SK-N-MC (cell line): Measurements from ENCODE around the gene CABP4.

Source experiments
- DNase-seq: peaks from one replicate; pipeline ENCODE4 v3.0.0-alpha.2; 2011; ENCODE audit warnings: low read depth, low spot score
- H3K27ac ChIP-seq: fragments of 200-600 bp; sonication (generic); 2 replicates; pipeline ENCODE4 v1.5.1; 2016; ENCODE audit warnings: mixed run types
- H3K36me3 ChIP-seq: fragments of 200-600 bp; sonication (generic); 2 replicates; pipeline ENCODE4 v1.6.1; 2017; ENCODE audit warnings: antibody characterized with exemption, low read length, mixed read lengths; ENCODE audit not compliant: insufficient read depth
- H3K4me3 ChIP-seq: fragments of 200-600 bp; sonication (generic); 2 replicates; pipeline ENCODE4 v1.5.1; 2016
- H3K9ac ChIP-seq: fragments of 200-600 bp; sonication (generic); 2 replicates; pipeline ENCODE4 v1.8.0; 2017; ENCODE audit warnings: mixed run types, mixed read lengths; ENCODE audit not compliant: insufficient read length
- H3K9me3 ChIP-seq: fragments of 200-600 bp; sonication (generic); 2 replicates; pipeline ENCODE4 v1.6.1; 2017; ENCODE audit warnings: low read depth, mild to moderate bottlenecking, antibody characterized with exemption, low read length, moderate library complexity, mixed read lengths
- EZH2 ChIP-seq: fragments of 200-600 bp; sonication (generic); IDR thresholded peaks from one replicate; pipeline ENCODE4 v1.6.1; 2017; ENCODE audit warnings: antibody characterized with exemption
- FOXP2 ChIP-seq: optimal IDR thresholded peaks from 2 replicates; pipeline ENCODE3; 2011; ENCODE audit warnings: mild to moderate bottlenecking, moderate library complexity; ENCODE audit not compliant: insufficient read depth; ENCODE audit errors: extremely low read length, control extremely low read depth
- POLR2AphosphoS5 ChIP-seq: IDR thresholded peaks from 2 replicates; pipeline ENCODE4 v1.6.1; 2012; ENCODE audit warnings: mild to moderate bottlenecking, low read depth, low read length, borderline replicate concordance

CABP4 gene

DNA sequence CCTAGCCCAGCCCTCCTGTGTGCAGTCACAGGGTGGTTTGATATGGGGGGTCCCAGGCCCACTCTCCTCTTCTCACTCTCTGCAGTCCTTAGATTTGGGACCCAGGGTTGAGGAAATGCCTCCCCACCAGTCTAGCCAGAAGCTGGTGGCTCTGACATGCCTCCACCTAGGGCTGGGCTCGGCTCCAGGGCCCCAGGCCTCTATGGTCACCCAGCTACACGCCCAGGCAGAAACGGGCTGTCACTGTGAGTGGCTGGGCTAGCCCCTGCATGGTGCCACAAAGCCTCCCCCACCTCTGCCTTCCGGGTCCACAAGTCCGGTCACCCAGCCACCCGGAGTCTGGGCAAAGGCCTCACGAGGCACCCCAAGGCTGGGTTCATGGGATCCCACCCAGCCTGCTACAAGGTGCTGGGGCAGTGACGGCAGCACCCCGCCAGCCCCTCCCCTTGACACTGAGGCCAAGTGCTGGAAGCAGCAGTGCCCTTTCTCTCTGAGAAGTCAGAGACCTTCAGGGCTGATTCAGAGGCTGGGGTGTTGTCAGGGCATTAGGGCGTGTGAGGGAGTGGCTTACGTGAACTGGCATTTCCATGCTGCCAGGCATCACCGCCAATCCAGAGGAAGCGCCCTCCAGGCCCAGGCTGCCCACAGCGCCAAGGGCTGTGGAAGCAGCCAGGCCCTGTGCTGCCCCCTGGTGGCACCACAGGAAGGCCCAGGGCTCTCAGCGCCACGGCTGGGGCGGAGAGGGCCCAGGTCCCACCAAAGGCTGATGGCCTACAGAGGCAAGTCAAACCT is 50.6 kb downstream of the CABP4 start:
- H3K9ac ChIP-seq = peak overlapping the region; percentile 51
- DNase-seq = no peak
- H3K9me3 ChIP-seq = no peaks in the 10 kb centered on the region
- TF ChIP-seq FOXP2 (peak; percentile 29), POLR2AphosphoS5 (no peak)
- H3K4me3 ChIP-seq = peak overlapping the region; percentile 76
- H3K36me3 ChIP-seq = no peaks in the 10 kb centered on the region
- peak overlapping the region; percentile 64 for H3K27ac ChIP-seq

DNA sequence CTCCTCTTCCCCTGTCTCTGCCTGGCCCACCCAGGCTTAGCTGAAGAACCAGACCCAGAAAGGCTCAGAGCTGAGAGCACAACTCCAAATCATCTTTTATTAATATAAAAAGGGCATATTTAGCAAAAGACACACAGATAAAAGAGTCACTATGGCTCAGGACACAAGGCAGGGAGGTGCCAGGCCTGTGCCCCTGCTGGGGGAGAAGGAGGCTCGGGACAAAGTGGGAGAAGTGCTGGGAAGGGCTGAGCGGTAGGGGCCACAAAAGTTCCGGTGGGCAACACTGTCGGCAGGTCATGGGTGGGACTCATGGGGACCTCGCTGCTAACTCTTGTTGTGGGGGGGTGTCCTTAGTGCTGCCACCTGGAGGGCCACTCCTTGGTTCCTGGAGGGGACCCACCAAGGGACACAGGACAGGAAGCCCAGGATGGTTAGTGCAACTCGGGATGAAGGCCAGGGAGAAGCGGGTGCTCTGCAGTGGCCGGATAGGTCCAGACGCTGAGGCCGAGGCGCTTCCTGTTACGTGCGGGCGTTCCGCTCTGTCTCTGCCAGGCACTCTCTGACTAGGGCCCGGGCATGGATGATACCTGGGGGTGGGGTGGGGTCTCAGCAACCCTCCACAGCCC is 51.4 kb downstream of the CABP4 start:
- Histone ChIP-seq H3K4me3 (no peak overlapping the region), H3K36me3 (no peaks in the 10 kb centered on the region), H3K9me3 (no peaks in the 10 kb centered on the region), H3K9ac (no peak overlapping the region), H3K27ac (no peak overlapping the region; the same call in 1 of the 2 replicates)
- DNase-seq = no peak
- no peak for TF ChIP-seq EZH2
- TF ChIP-seq FOXP2 = no peak
- no peak for TF ChIP-seq POLR2AphosphoS5

DNA sequence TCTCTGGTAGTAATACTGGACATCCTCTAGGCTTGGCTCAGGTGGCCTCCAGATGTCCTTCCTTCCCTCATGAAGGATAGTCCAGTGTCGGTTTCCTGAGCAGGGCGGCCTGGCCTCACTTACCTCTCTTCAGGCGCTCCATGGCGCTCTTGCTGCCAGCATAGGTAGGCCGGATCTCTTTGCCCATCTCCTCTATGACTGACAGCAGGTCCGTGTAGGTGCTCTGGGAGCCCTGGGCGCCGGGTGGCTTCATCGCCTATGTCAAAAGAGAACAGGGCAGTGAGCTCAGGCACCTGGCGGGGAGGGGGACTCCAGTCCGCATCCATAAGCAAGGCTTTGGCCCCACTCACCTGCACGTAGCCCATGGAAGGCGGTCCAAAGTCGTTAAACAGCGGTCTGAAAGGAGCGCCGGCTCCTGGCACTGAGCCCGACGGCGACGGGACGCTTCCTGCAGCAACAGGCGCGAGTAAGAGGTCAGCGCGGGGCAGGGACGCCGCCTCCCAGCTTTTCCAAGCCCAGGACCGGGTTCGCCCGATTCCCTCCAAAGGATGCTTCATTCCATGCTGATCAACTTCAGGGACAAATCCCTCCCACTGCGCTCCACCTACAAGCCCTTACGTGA is 52.2 kb downstream of the CABP4 start:
- no peak overlapping the region for H3K27ac ChIP-seq
- DNase-seq = no peak
- TF ChIP-seq FOXP2 (no peak), POLR2AphosphoS5 (no peak), EZH2 (no peak)
- H3K9me3 ChIP-seq = no peaks in the 10 kb centered on the region
- peak overlapping the region; percentile 47 for H3K9ac ChIP-seq
- no peaks in the 10 kb centered on the region for H3K36me3 ChIP-seq
- H3K4me3 ChIP-seq = peak overlapping the region; percentile 96

DNA sequence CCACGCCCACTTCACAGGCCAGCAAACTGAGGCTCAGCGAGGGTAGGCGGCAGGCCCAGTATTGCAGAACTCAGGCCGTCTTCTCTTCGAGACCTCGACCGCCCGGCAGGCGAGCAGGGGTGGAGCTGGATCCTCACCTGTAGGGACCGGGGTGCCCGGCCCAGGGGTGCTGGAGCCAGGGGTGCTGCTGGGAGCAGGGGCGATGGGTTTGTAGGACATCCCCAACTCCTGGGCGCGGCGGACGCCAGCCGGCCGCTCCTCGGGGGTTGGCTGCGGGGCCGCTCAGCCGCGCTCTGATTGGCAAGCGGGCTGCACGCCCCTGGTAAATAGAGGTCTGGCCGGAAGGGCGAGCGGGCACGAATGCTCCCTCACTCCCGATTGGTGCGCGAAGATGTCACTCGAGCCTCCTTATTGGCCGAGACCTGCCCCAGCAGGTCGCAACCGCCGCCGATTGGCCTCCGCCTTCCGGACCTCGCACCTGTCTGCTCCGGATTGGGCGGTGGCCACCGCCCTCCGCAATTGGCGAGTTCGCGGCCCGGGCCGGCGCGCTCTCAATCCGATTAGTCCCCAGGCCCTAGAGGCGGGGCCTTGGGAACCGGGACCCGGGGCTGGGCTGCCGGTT is 52.8 kb downstream of the CABP4 start, which contains the start of gene CDK2AP2:
TSS of gene CDK2AP2 (minus strand) at position 299 of the 622 bp plus-strand sequence. CDS start at position 219, 80 bp downstream.
- Histone ChIP-seq H3K27ac (peak within 1 kb of the TSS; percentile 70; the same call in 1 of the 2 replicates), H3K9ac (peak within 1 kb of the TSS; percentile 78), H3K9me3 (no peaks in the 10 kb centered on the region), H3K36me3 (no peaks in the 10 kb centered on the region), H3K4me3 (peak within 1 kb of the TSS; percentile 96)
- TF ChIP-seq FOXP2 = no peak
- peak; percentile 27; the same call in 1 of the 2 replicates for TF ChIP-seq POLR2AphosphoS5
- DNase-seq = peak; percentile 83

DNA sequence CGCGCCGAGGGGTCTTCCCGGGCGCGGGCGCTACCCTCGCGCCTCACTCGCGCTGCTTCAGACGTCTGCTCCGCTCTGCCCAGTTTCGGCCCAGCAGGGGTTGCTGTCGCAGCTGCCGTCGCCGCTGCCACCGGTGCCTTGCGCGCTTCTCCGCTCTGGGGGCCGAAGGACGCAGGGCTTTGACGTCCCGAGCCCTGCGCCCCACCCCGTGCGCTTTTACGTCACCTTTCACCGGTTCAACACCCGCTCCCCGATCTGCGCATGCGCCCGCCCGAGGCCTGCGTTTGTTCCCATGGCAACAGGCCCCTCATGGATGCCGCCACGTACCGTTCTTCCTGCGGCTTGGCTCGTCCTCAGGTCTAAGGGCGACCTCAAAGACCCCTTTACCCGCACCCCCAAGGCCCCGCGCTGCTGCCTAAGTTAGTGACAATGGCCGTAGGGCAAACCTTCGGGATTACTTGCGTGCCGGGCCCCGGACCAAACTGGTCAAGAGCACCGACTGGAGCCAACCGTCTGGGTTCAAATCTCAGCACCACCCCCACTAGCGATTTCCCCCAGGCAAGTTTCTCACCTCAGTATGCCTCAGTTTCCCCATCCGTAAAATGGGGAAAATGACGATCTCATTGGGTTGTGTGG is 53.5 kb downstream of the CABP4 start:
- H3K36me3 ChIP-seq = no peaks in the 10 kb centered on the region
- H3K4me3 ChIP-seq = peak overlapping the region; percentile 96
- TF ChIP-seq POLR2AphosphoS5 = peak; percentile 41; the same call in 1 of the 2 replicates
- TF ChIP-seq EZH2 = no peak
- H3K9me3 ChIP-seq = no peaks in the 10 kb centered on the region
- peak overlapping the region; percentile 78 for H3K9ac ChIP-seq
- H3K27ac ChIP-seq = peak overlapping the region; percentile 70; the same call in 1 of the 2 replicates
- DNase-seq = peak; percentile 73

DNA sequence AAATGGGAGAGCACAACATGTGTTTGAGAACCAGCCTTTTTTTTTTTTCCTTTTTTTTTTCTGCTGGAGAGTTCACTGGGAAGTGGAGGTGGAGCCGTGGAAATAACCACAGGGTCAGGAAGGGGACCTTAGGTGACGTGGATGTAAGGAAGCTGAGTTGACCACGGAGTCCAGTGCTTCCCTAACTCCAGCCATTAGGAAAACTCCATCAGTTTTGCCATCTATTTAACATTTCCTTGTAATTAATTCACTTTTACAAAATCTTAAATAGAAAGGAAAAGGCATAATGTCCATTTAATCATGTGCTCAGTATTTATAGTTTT is 54.8 kb downstream of the CABP4 start:
- H3K9ac ChIP-seq = no peak overlapping the region
- no peak overlapping the region for H3K27ac ChIP-seq
- H3K36me3 ChIP-seq = no peaks in the 10 kb centered on the region
- no peaks in the 10 kb centered on the region for H3K9me3 ChIP-seq
- H3K4me3 ChIP-seq = no peak overlapping the region
- TF ChIP-seq POLR2AphosphoS5 (no peak), FOXP2 (no peak), EZH2 (no peak)
- no peak for DNase-seq
